Smooth muscle cell (in vitro differentiated cells): ENCODE measurements around the gene LIMD2. TPM values are rescaled to one million over a fixed set of nuclear protein-coding genes. Genes with fewer than 3 reads are reported as not detected.

ENCODE experiments used
- DNase-seq: peaks from one replicate; lab custom pipeline; 2025; ENCODE audit not compliant: unreplicated experiment; lab: John Stamatoyannopoulos, UW
- H2AFZ ChIP-seq: fragments of 200-600 bp; sonication (generic); 2 replicates; pipeline ENCODE4 v1.6.0; 2016; ENCODE audit warnings: antibody characterized with exemption, low read depth, mild to moderate bottlenecking
- H3F3A ChIP-seq: fragments of 200-600 bp; sonication (generic); 2 replicates; pipeline ENCODE4 v1.6.0; 2017; ENCODE audit warnings: antibody characterized with exemption, low read depth
- H3K27ac ChIP-seq: fragments of 200-600 bp; sonication (generic); 2 replicates; pipeline ENCODE4 v1.5.1; 2016; ENCODE audit warnings: low read depth, mild to moderate bottlenecking
- H3K27me3 ChIP-seq: fragments of 200-600 bp; sonication (generic); 2 replicates; pipeline ENCODE4 v1.6.1; 2016; ENCODE audit warnings: low read depth, mild to moderate bottlenecking
- H3K36me3 ChIP-seq: fragments of 200-600 bp; sonication (generic); 2 replicates; pipeline ENCODE4 v1.5.1; 2016; ENCODE audit warnings: low read depth
- H3K4me1 ChIP-seq: fragments of 200-600 bp; sonication (generic); 2 replicates; pipeline ENCODE4 v1.5.1; 2016; ENCODE audit warnings: low read depth
- H3K4me2 ChIP-seq: fragments of 200-600 bp; sonication (generic); 2 replicates; pipeline ENCODE4 v1.6.0; 2016; ENCODE audit warnings: mild to moderate bottlenecking
- H3K4me3 ChIP-seq: fragments of 200-600 bp; sonication (generic); 2 replicates; pipeline ENCODE4 v1.5.1; 2016; ENCODE audit warnings: mild to moderate bottlenecking
- H3K79me2 ChIP-seq: fragments of 200-600 bp; sonication (generic); 2 replicates; pipeline ENCODE4 v1.6.0; 2016; ENCODE audit warnings: low read depth, mild to moderate bottlenecking
- H3K9ac ChIP-seq: fragments of 200-600 bp; sonication (generic); 2 replicates; pipeline ENCODE4 v1.6.0; 2016; ENCODE audit warnings: low read depth
- H3K9me3 ChIP-seq: fragments of 200-600 bp; sonication (generic); replicated peaks from 2 replicates; pipeline ENCODE4 v1.5.1; 2016; ENCODE audit warnings: low read depth
- H4K20me1 ChIP-seq: fragments of 200-600 bp; sonication (generic); 2 replicates; pipeline ENCODE4 v1.6.0; 2016; ENCODE audit warnings: low read depth
- CTCF ChIP-seq: fragments of 200-600 bp; sonication (generic); IDR thresholded peaks from 2 replicates; pipeline ENCODE4 v1.5.1; 2017; ENCODE audit warnings: borderline replicate concordance, mild to moderate bottlenecking, antibody characterized with exemption; ENCODE audit not compliant: insufficient read depth, poor library complexity, severe bottlenecking
- WGBS: methylation state at CpG from one replicate; pipeline ENCODE4 v1.1.7; 2016; ENCODE audit warnings: low lambda C conversion rate; 5-methylcytosine and 5-hydroxymethylcytosine counted together
- polyA plus RNA-seq: library from polyadenylated mRNA; unstranded; fragments of >200 nt; fragmentation: Nextera tagmentation; extraction: Ambion mirVana; gene quantifications from 2 replicates; pipeline ENCODE4 v1.2.1, GENCODE V29; 2016
- total RNA-seq: library from RNA; depleted of rRNA; stranded (reverse); fragments of >200 nt; gene quantifications from 2 replicates; pipeline ENCODE4 v1.2.3, GENCODE V29; 2014

Gene LIMD2
- total and polyA plus RNA-seq, 2 experiments from 2014 or later, result 40.7 to 124 TPM

DNA sequence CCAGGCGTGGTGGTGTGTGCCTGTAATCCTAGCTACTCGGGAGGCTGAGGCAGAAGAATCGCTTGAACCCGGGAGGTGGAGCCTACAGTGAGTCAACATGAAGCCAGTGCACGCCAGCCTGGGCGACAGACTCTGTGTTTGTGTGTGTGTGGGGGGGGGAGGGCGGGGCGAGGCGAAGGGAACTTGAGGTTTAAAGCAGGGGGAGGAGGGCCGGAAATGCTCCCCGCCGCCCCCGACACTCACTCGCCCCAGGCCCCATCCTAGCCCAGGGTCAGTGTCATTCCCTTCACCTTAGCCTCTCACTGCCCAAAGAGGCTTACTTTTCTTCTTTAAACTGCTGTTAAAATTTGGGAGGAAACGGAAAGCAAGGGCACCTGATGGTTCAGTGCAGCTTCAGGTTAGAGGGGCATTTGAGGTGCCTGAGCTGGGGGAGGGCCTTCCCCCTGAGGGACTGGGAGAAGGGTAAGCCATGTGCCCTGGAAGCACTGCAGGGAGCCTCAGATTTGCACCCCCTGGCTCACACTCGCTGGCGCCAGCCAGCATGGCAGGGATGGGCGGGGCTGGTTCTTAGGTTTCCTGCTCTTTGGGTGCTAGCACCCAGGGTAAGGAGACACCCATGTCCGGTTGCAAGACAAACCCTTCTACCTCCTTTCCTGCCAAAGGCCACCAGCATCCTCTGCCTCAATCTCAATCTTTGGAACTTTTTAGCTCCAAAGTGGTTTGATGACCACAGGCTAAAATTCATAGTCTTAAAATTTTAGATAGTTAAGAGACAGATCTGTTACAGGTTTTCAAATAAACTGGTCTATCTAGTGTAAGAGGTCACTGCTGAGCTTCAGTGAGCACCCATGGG lies 2.2 kb upstream of the LIMD2 start:
- H3K9me3 ChIP-seq, result no peaks in the 10 kb centered on the region
- WGBS, result 84% methylated on average over 14 of the region's 19 CpGs
- H2AFZ ChIP-seq, result no peak overlapping the region
- peaks cover 20% of the 10 kb centered on the region for H4K20me1 ChIP-seq
- H3K4me3 ChIP-seq, result no peak overlapping the region
- TF ChIP-seq CTCF, result no peak
- H3K4me1 ChIP-seq, result peaks cover 13% of the 10 kb centered on the region
- no peaks in the 10 kb centered on the region for H3K36me3 ChIP-seq
- H3K27me3 ChIP-seq, result no peaks in the 10 kb centered on the region
- DNase-seq, result no peak
- H3K9ac ChIP-seq, result no peak overlapping the region
- H3K4me2 ChIP-seq, result peak overlapping the region; percentile 95
- no peak overlapping the region for H3K27ac ChIP-seq
- no peaks in the 10 kb centered on the region for H3F3A ChIP-seq
- H3K79me2 ChIP-seq, result no peaks in the 10 kb centered on the region

- Histone ChIP-seq H3F3A (no peaks in the 10 kb centered on the region), H3K4me2 (peak overlapping the region; percentile 95), H3K27ac (no peak overlapping the region), H3K36me3 (no peaks in the 10 kb centered on the region), H3K9ac (no peak overlapping the region), H3K9me3 (no peaks in the 10 kb centered on the region), H3K27me3 (no peaks in the 10 kb centered on the region), H3K4me1 (peaks cover 13% of the 10 kb centered on the region), H3K79me2 (no peaks in the 10 kb centered on the region), H4K20me1 (peaks cover 20% of the 10 kb centered on the region), H3K4me3 (peak overlapping the region; percentile 26), H2AFZ (no peak overlapping the region)
- TF ChIP-seq CTCF, result no peak
- WGBS, result 76% methylated on average over 10 of the region's 10 CpGs
- no peak for DNase-seq
These were observed 1.5 kb upstream of the LIMD2 start for GRCh38 chr17:63701456-63701820.

GRCh38 chr17:63700528-63701455 lies 867 bp upstream of the LIMD2 start:
- H3K27ac ChIP-seq, result peak overlapping the region; percentile 56
- H3K4me3 ChIP-seq, result peak overlapping the region; percentile 65
- H3K4me2 ChIP-seq, result peak overlapping the region; percentile 95
- peaks cover 13% of the 10 kb centered on the region for H3K4me1 ChIP-seq
- TF ChIP-seq CTCF, result peak; percentile 25
- 9% methylated on average over 76 of the region's 88 CpGs for WGBS
- H3K9me3 ChIP-seq, result no peaks in the 10 kb centered on the region
- no peaks in the 10 kb centered on the region for H3K27me3 ChIP-seq
- no peak overlapping the region for H3K9ac ChIP-seq
- no peaks in the 10 kb centered on the region for H3K36me3 ChIP-seq
- H4K20me1 ChIP-seq, result peaks cover 20% of the 10 kb centered on the region
- H3K79me2 ChIP-seq, result no peaks in the 10 kb centered on the region
- H3F3A ChIP-seq, result no peaks in the 10 kb centered on the region
- DNase-seq, result peak; percentile 17
- no peak overlapping the region for H2AFZ ChIP-seq
